Chondrocyte (in vitro differentiated cells): Measurements from ENCODE around the gene ITGB3. TPM values are rescaled to one million over a fixed set of nuclear protein-coding genes. Genes with fewer than 3 reads are reported as not detected.

ENCODE experiments used
- DNase-seq: peaks from one replicate; pipeline ENCODE4 v3.0.0; 2021; ENCODE audit warnings: mixed read lengths, low spot score
- H3K27ac Mint-ChIP-seq: one replicate; pipeline ENCODE4 v1.8.0; 2021; ENCODE audit warnings: mild to moderate bottlenecking, moderate library complexity, mixed read lengths; ENCODE audit not compliant: unreplicated experiment
- H3K27me3 Mint-ChIP-seq: 2 replicates; pipeline ENCODE4 v1.8.0; 2021; ENCODE audit warnings: low read depth, mixed read lengths
- H3K36me3 Mint-ChIP-seq: 2 replicates; pipeline ENCODE4 v1.8.0; 2021; ENCODE audit warnings: low read depth, mixed read lengths
- H3K4me1 Mint-ChIP-seq: 2 replicates; pipeline ENCODE4 v1.8.0; 2021; ENCODE audit warnings: low read depth, mild to moderate bottlenecking, mixed read lengths
- H3K4me3 Mint-ChIP-seq: one replicate; pipeline ENCODE4 v1.8.0; 2021; ENCODE audit warnings: mild to moderate bottlenecking, moderate library complexity, mixed read lengths; ENCODE audit not compliant: unreplicated experiment
- H3K9me3 Mint-ChIP-seq: 2 replicates; pipeline ENCODE4 v1.8.0; 2021; ENCODE audit warnings: low read depth, mixed read lengths
- total RNA-seq: library from RNA; stranded (reverse); gene quantifications from 3 replicates; pipeline ENCODE4 v1.2.1, GENCODE V29; 2021
- TF ChIP-seq, protein P1 (sequence below): fragments of 200-600 bp; sonication (generic); IDR thresholded peaks from 2 replicates; pipeline ENCODE4 v1.5.0; 2021; ENCODE audit warnings: antibody characterized with exemption, mild to moderate bottlenecking, moderate library complexity

Gene ITGB3
- total RNA-seq, 1 donor from 2014 or later = 10.5 TPM

GRCh38 chr17:47273245-47273644, 19.6 kb downstream of the ITGB3 start:
- Mint-ChIP-seq H3K36me3 (no peaks in the 10 kb centered on the region), H3K27ac (no peak overlapping the region), H3K4me1 (peaks cover 44% of the 10 kb centered on the region), H3K27me3 (no peaks in the 10 kb centered on the region), H3K4me3 (no peak overlapping the region), H3K9me3 (no peaks in the 10 kb centered on the region)
- DNase-seq = no peak
- TF ChIP-seq, protein P1, sequence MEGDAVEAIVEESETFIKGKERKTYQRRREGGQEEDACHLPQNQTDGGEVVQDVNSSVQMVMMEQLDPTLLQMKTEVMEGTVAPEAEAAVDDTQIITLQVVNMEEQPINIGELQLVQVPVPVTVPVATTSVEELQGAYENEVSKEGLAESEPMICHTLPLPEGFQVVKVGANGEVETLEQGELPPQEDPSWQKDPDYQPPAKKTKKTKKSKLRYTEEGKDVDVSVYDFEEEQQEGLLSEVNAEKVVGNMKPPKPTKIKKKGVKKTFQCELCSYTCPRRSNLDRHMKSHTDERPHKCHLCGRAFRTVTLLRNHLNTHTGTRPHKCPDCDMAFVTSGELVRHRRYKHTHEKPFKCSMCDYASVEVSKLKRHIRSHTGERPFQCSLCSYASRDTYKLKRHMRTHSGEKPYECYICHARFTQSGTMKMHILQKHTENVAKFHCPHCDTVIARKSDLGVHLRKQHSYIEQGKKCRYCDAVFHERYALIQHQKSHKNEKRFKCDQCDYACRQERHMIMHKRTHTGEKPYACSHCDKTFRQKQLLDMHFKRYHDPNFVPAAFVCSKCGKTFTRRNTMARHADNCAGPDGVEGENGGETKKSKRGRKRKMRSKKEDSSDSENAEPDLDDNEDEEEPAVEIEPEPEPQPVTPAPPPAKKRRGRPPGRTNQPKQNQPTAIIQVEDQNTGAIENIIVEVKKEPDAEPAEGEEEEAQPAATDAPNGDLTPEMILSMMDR = no peak

GRCh38 chr17:47274319-47275069, 20.9 kb downstream of the ITGB3 start:
- peak overlapping the region; percentile 87 for H3K27ac Mint-ChIP-seq
- no peak overlapping the region for H3K4me3 Mint-ChIP-seq
- no peaks in the 10 kb centered on the region for H3K36me3 Mint-ChIP-seq
- TF ChIP-seq, protein P1 = no peak
- H3K9me3 Mint-ChIP-seq = no peaks in the 10 kb centered on the region
- no peaks in the 10 kb centered on the region for H3K27me3 Mint-ChIP-seq
- peaks cover 55% of the 10 kb centered on the region for H3K4me1 Mint-ChIP-seq
- DNase-seq = no peak

DNA sequence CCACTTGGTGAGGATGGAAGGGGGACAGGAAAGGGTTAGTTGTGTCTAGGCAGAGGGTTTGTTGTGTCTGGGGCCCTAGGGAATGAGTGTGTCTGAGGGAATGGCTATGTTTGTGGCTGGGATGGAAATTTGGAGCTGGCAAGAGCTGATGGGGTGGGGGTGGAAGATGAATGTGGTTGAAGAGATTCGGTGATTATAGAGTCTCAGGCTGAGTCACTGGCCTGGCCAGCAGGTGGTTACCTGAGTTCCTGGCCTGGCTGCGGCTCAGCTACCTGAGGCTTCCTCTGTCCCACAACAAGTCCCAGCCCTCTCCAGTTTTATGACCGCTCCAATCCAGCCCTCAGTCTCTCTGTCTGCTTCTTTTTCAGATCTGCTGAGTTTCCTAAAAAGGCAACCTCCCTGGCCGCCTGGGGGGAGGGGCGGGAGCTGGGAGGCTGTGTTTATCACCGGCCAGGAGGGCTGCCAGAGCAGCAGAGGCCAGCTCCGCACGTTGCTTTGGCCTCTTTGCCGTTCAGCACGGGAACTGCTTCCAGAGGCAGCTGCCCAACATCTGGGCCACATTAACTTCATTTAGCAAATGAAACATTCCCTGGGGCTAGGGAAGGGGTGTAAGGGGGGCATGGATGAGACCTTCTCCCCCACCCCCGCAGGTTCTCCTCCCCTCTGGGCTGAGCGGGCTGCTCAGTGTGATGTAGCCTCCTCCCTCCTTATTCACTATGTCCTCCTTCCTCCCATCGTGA, 21.8 kb downstream of the ITGB3 start:
- H3K4me3 Mint-ChIP-seq = peak overlapping the region; percentile 31

DNA sequence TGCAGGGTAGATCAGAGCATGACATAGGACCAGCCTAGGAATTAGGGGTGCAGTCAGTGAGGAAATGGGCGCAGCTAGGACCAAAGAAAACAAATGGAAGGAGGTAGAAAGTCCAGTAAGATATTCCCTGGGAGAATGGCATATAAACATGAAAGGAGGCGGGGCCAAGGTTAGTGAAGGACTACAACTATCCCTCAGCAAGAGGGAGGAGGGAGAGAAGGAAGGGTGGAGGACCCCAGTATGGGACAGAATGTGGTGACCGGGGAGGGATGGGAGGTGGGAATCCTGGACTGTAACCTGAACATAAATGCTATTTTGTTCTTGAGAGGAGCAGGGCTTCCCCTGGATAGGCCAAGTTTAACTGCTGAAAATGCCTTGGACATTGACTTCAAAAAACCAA, 22.8 kb downstream of the ITGB3 start:
- DNase-seq = no peak
- TF ChIP-seq, protein P1 = no peak
- no peaks in the 10 kb centered on the region for H3K27me3 Mint-ChIP-seq
- H3K4me3 Mint-ChIP-seq = no peak overlapping the region
- H3K27ac Mint-ChIP-seq = peak overlapping the region; percentile 87
- no peaks in the 10 kb centered on the region for H3K36me3 Mint-ChIP-seq
- H3K4me1 Mint-ChIP-seq = peaks cover 64% of the 10 kb centered on the region
- no peaks in the 10 kb centered on the region for H3K9me3 Mint-ChIP-seq

More for the DNA sequence above, 21.8 kb downstream of the ITGB3 start:
- no peak for DNase-seq
- Mint-ChIP-seq H3K4me1 (peaks cover 60% of the 10 kb centered on the region), H3K27me3 (no peaks in the 10 kb centered on the region), H3K9me3 (no peaks in the 10 kb centered on the region), H3K27ac (peak overlapping the region; percentile 87), H3K36me3 (no peaks in the 10 kb centered on the region)
- TF ChIP-seq, protein P1 = no peak

- no peaks in the 10 kb centered on the region for H3K27me3 Mint-ChIP-seq
Observed at GRCh38 chr17:47276868-47277267, 23.2 kb downstream of the ITGB3 start.

More at GRCh38 chr17:47276868-47277267, 23.2 kb downstream of the ITGB3 start:
- Mint-ChIP-seq H3K36me3 (no peaks in the 10 kb centered on the region), H3K4me1 (peaks cover 64% of the 10 kb centered on the region), H3K9me3 (no peaks in the 10 kb centered on the region), H3K4me3 (no peak overlapping the region), H3K27ac (peak overlapping the region; percentile 87)
- no peak for DNase-seq
- TF ChIP-seq, protein P1 = no peak
